Measurements from ENCODE around the gene AGMO.

Gene AGMO

GRCh38 chr7:15175152-15175551 is 386.7 kb downstream of the AGMO start:
- no peak for DNase-seq (ENCODE audit: low read depth)
- no peak overlapping the region for H3K4me3 ChIP-seq (ENCODE audit: low read length)
- TF ChIP-seq CTCF (conservative IDR thresholded peaks at IDR 0.05; ENCODE audit: low read length) = no peak

- DNase-seq (ENCODE audit: low read depth) = no peak
- H3K4me3 ChIP-seq (ENCODE audit: low read length) = no peak overlapping the region
- TF ChIP-seq CTCF (conservative IDR thresholded peaks at IDR 0.05; ENCODE audit: low read length) = no peak
These were observed 387.3 kb downstream of the AGMO start for GRCh38 chr7:15174485-15174884.

- H3K4me3 ChIP-seq (ENCODE audit: low read length) = no peak overlapping the region
- DNase-seq (ENCODE audit: low read depth) = no peak
- no peak for TF ChIP-seq CTCF (conservative IDR thresholded peaks at IDR 0.05; ENCODE audit: low read length)
These were observed 393.3 kb downstream of the AGMO start for GRCh38 chr7:15168489-15168888.

GRCh38 chr7:15167912-15168311 is 393.9 kb downstream of the AGMO start:
- no peak for DNase-seq (ENCODE audit: low read depth)
- no peak overlapping the region for H3K4me3 ChIP-seq (ENCODE audit: low read length)
- TF ChIP-seq CTCF (conservative IDR thresholded peaks at IDR 0.05; ENCODE audit: low read length) = no peak

- no peak overlapping the region for H3K4me3 ChIP-seq (ENCODE audit: low read length)
- no peak for DNase-seq (ENCODE audit: low read depth)
- TF ChIP-seq CTCF (conservative IDR thresholded peaks at IDR 0.05; ENCODE audit: low read length) = no peak
These were observed 395.2 kb downstream of the AGMO start for GRCh38 chr7:15166620-15167019.

GRCh38 chr7:15159261-15159660 is 402.6 kb downstream of the AGMO start:
- no peak overlapping the region for H3K4me3 ChIP-seq (ENCODE audit: low read length)
- no peak for TF ChIP-seq CTCF (conservative IDR thresholded peaks at IDR 0.05; ENCODE audit: low read length)
- no peak for DNase-seq (ENCODE audit: low read depth)

- DNase-seq (ENCODE audit: low read depth) = no peak
- no peak for TF ChIP-seq CTCF (conservative IDR thresholded peaks at IDR 0.05; ENCODE audit: low read length)
- no peak overlapping the region for H3K4me3 ChIP-seq (ENCODE audit: low read length)
These were observed 403.5 kb downstream of the AGMO start for GRCh38 chr7:15158141-15158810.

Measured in AG10803 (cell line).